Endothelial cell of umbilical vein (primary cell): ENCODE measurements around the gene ZNF428. TPM values are rescaled to one million over a fixed set of nuclear protein-coding genes. Genes with fewer than 3 reads are reported as not detected.

Experiments
- BruUV-seq: library from RNA; stranded (reverse); fragments of 400-500 nt; replicated peaks from 2 replicates; lab custom pipeline; 2021; lab: Mats Ljungman, UMichigan
- CTCF ChIA-PET: fragments of 300-600, 350-600 bp; sonication (Branson Sonifier 250); formaldehyde crosslinking; loops from one replicate; lab custom pipeline; 2021; ENCODE audit warnings: antibody characterized with exemption, inconsistent platforms; lab: Charles Lee
- POLR2A ChIA-PET: fragments of 300-600, 350-600 bp; sonication (Branson Sonifier 250); formaldehyde crosslinking; loops from one replicate; lab custom pipeline; 2021; ENCODE audit warnings: antibody characterized with exemption, inconsistent platforms; lab: Charles Lee
- DNase-seq: peaks from one replicate; pipeline ENCODE4 v3.0.0-alpha.2; 2011; ENCODE audit warnings: low read depth, low spot score
- FAIRE-seq: peaks from 2 replicates; lab custom pipeline; 2011; peaks lifted over from hg19 to GRCh38; lab: Jason Lieb, UNC
- H2AFZ ChIP-seq: 2 replicates; pipeline ENCODE4 v1.6.0; 2012; ENCODE audit warnings: low read depth, low read length, control low read depth, inconsistent platforms
- H3K27ac ChIP-seq: 2 replicates; pipeline ENCODE4 v1.5.1; 2011; ENCODE audit warnings: low read depth, mild to moderate bottlenecking, control low read depth, low read length, moderate library complexity; ENCODE audit not compliant: insufficient read depth
- H3K27me3 ChIP-seq, 2 experiments: 2 replicates each; pipeline versions ENCODE4 v1.6.0 to v1.6.1; 2011; ENCODE audit warnings: low read length in 2 of 2, mixed read lengths in 1 of 2; ENCODE audit not compliant: control insufficient read depth in 2 of 2, insufficient read depth in 2 of 2
- H3K36me3 ChIP-seq, 2 experiments: 2 replicates in 1 of 2; 3 replicates in 1 of 2; pipeline ENCODE4 v1.5.1; 2011; ENCODE audit warnings: low read length in 2 of 2, mild to moderate bottlenecking in 1 of 2, moderate library complexity in 1 of 2; ENCODE audit not compliant: control insufficient read depth in 2 of 2, insufficient read depth in 2 of 2; ENCODE audit errors: extremely low read depth in 1 of 2
- H3K4me1 ChIP-seq: 3 replicates; pipeline ENCODE4 v1.5.1; 2011; ENCODE audit warnings: mild to moderate bottlenecking, low read length; ENCODE audit not compliant: control insufficient read depth, insufficient read depth; ENCODE audit errors: extremely low read depth
- H3K4me2 ChIP-seq: 2 replicates; pipeline ENCODE4 v1.6.1; 2011; ENCODE audit warnings: low read length, control low read depth, mixed read lengths; ENCODE audit not compliant: insufficient read depth
- H3K4me3 ChIP-seq, 3 experiments: fragments of 200-600 bp in 1 of 3; sonication (generic), shearing (Covaris generic) in 1 of 3; replicated peaks in 1 of 3; 2 replicates each; pipeline ENCODE4 v1.5.1; 2011 to 2016; ENCODE audit warnings: control low read depth in 3 of 3, low read length in 3 of 3, mild to moderate bottlenecking in 2 of 3, inconsistent platforms in 1 of 3, low read depth in 1 of 3, moderate library complexity in 1 of 3; ENCODE audit not compliant: insufficient read depth in 1 of 3
- H3K79me2 ChIP-seq: 2 replicates; pipeline ENCODE4 v1.6.0; 2012; ENCODE audit warnings: low read length, inconsistent platforms; ENCODE audit not compliant: control insufficient read depth, insufficient read depth
- H3K9ac ChIP-seq: replicated peaks from 2 replicates; pipeline ENCODE3; 2011; ENCODE audit warnings: low read length, control low read depth; ENCODE audit not compliant: insufficient read depth; ENCODE audit errors: extremely low read depth
- H3K9me1 ChIP-seq: replicated peaks from 3 replicates; pipeline ENCODE4 v1.6.0; 2011; ENCODE audit warnings: mild to moderate bottlenecking, low read length; ENCODE audit not compliant: control insufficient read depth, insufficient read depth; ENCODE audit errors: extremely low read depth
- H3K9me3 ChIP-seq: replicated peaks from 2 replicates; pipeline ENCODE4 v1.5.1; 2012; ENCODE audit warnings: low read length, inconsistent platforms; ENCODE audit not compliant: control insufficient read depth, insufficient read depth
- H4K20me1 ChIP-seq: replicated peaks from 2 replicates; pipeline ENCODE3; 2011; ENCODE audit warnings: mild to moderate bottlenecking, low read length; ENCODE audit not compliant: control insufficient read depth, insufficient read depth; ENCODE audit errors: extremely low read depth
- FOS ChIP-seq: IDR thresholded peaks from 2 replicates; pipeline ENCODE4 v1.6.1; 2011; ENCODE audit warnings: mild to moderate bottlenecking, low read length, moderate library complexity, borderline replicate concordance; ENCODE audit not compliant: insufficient read depth
- GATA2 ChIP-seq: IDR thresholded peaks from 2 replicates; pipeline ENCODE4 v1.7.0; 2011; ENCODE audit warnings: low read depth, mild to moderate bottlenecking, moderate library complexity, mixed read lengths, low read length; ENCODE audit not compliant: insufficient read length, insufficient read depth
- JUN ChIP-seq: IDR thresholded peaks from 2 replicates; pipeline ENCODE4 v1.6.1; 2011; ENCODE audit warnings: borderline replicate concordance, low read depth; ENCODE audit not compliant: insufficient read length, insufficient read depth
- MAX ChIP-seq: IDR thresholded peaks from 2 replicates; pipeline ENCODE4 v1.6.1; 2011; ENCODE audit not compliant: insufficient read depth, insufficient read length
- MYC ChIP-seq: IDR thresholded peaks from one replicate; pipeline ENCODE4 v1.6.1; 2011; ENCODE audit warnings: mild to moderate bottlenecking, low read depth, low read length
- dilution Hi-C: fragments of 300-500 bp; cut with MboI; formaldehyde crosslinking; loops from one replicate; pipeline ENCODE4 v1.15.0; 2019; ENCODE audit warnings: low sequenced_read_pairs; ENCODE audit not compliant: extremely low pct_ligation_motif_present
- intact Hi-C: fragments of 100-400 bp; cut with micrococcal nuclease; formaldehyde crosslinking; loops from one replicate; pipeline ENCODE4 v1.10.0; 2022
- polyA plus RNA-seq, 4 experiments: library from polyadenylated mRNA; depleted of rRNA in 3 of 4; stranded (reverse) in 3 of 4; unstranded in 1 of 4; fragments of >200 nt; gene quantifications; 2 replicates each; pipeline versions ENCODE4 v1.2.1 to v1.2.3, GENCODE V29; 2011 to 2012; ENCODE audit warnings: missing spikeins in 1 of 4
- total RNA-seq: library from RNA; stranded (reverse); gene quantifications from 2 replicates; pipeline ENCODE4 v1.2.3, GENCODE V29; 2021

ZNF428 gene
- total and polyA plus RNA-seq, 2 donors (not counting 3 experiments of a cell fraction or from before 2014, with no cell fraction given), result 29.2 to 56.2 TPM

GRCh38 chr19:43633520-43633919, 14.1 kb upstream of the ZNF428 start:
- Histone ChIP-seq H3K27ac (no peak overlapping the region), H3K79me2 (no peaks in the 10 kb centered on the region), H3K4me2 (no peak overlapping the region), H3K9me3 (no peaks in the 10 kb centered on the region), H3K9ac (no peak overlapping the region), H3K27me3 (peaks cover 4 to 14% of the 10 kb centered on the region in 2 experiments), H4K20me1 (no peaks in the 10 kb centered on the region), H3K4me3 (no peak overlapping the region), H2AFZ (no peak overlapping the region), H3K4me1 (no peaks in the 10 kb centered on the region), H3K36me3 (no peaks in the 10 kb centered on the region), H3K9me1 (no peaks in the 10 kb centered on the region)
- FAIRE-seq (no peak), DNase-seq (no peak)
- CTCF ChIA-PET, result interaction anchor here (0.6 kb wide), 1 partner anchor 78 kb away, joined by 3 read pairs; no protein-coding TSS in a partner anchor
- BruUV-seq, result no TSS peak
- POLR2A ChIA-PET, result interaction anchor here (0.7 kb wide), 1 partner anchor 65 kb away, joined by 3 read pairs; no protein-coding TSS in a partner anchor
- dilution Hi-C loops, result no loop called here
- intact Hi-C loops, result no loop called here
- TF ChIP-seq MAX (no peak), MYC (no peak), FOS (no peak)

GRCh38 chr19:43631491-43631890, 12.1 kb upstream of the ZNF428 start:
- ChIA-PET CTCF (interaction anchor here (1.2 kb wide), 1 partner anchor 31 kb away, joined by 3 read pairs; no protein-coding TSS in a partner anchor), POLR2A (interaction anchor here (0.8 kb wide), 1 partner anchor 35 kb away, joined by 3 read pairs; the partner anchor contains the start of genes IRGQ and ZNF576)
- H3K9me3 ChIP-seq, result no peaks in the 10 kb centered on the region
- no peak overlapping the region for H3K4me2 ChIP-seq
- DNase-seq, result no peak
- intact Hi-C loops, result no loop called here
- no peaks in the 10 kb centered on the region for H3K36me3 ChIP-seq
- no peak overlapping the region for H2AFZ ChIP-seq
- H3K4me1 ChIP-seq, result no peaks in the 10 kb centered on the region
- H3K79me2 ChIP-seq, result no peaks in the 10 kb centered on the region
- dilution Hi-C loops, result no loop called here
- no peak for FAIRE-seq
- H3K27ac ChIP-seq, result no peak overlapping the region
- no peak overlapping the region for H3K9ac ChIP-seq
- TF ChIP-seq MYC (no peak), GATA2 (no peak), JUN (no peak)
- no peak overlapping the region for H3K4me3 ChIP-seq
- no peaks in the 10 kb centered on the region for H3K9me1 ChIP-seq
- H3K27me3 ChIP-seq, result peaks cover 0 to 3% of the 10 kb centered on the region in 2 experiments
- no peaks in the 10 kb centered on the region for H4K20me1 ChIP-seq
- no TSS peak for BruUV-seq
